Measurements from ENCODE around the gene SNX7. TPM values are rescaled to one million over a fixed set of nuclear protein-coding genes. Genes with fewer than 3 reads are reported as not detected.
A peak's percentile ranks its signal among the peaks of the same experiment; 100 is the strongest.

The SNX7 gene
- total RNA-seq, 1 donor, result 78.9 TPM

- no peak for DNase-seq (ENCODE audit: insufficient read length, low spot score, missing footprints)
- TF ChIP-seq, protein P1, sequence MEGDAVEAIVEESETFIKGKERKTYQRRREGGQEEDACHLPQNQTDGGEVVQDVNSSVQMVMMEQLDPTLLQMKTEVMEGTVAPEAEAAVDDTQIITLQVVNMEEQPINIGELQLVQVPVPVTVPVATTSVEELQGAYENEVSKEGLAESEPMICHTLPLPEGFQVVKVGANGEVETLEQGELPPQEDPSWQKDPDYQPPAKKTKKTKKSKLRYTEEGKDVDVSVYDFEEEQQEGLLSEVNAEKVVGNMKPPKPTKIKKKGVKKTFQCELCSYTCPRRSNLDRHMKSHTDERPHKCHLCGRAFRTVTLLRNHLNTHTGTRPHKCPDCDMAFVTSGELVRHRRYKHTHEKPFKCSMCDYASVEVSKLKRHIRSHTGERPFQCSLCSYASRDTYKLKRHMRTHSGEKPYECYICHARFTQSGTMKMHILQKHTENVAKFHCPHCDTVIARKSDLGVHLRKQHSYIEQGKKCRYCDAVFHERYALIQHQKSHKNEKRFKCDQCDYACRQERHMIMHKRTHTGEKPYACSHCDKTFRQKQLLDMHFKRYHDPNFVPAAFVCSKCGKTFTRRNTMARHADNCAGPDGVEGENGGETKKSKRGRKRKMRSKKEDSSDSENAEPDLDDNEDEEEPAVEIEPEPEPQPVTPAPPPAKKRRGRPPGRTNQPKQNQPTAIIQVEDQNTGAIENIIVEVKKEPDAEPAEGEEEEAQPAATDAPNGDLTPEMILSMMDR (IDR thresholded peaks at IDR 0.05; ENCODE audit: extremely low read depth, low read depth, low read length), result no peak
- peaks cover 3% of the 10 kb centered on the region for H3K4me1 ChIP-seq (ENCODE audit: insufficient read depth, low read length)
- H2AFZ ChIP-seq (ENCODE audit: low read length), result no peak overlapping the region
- H3K9me3 ChIP-seq (ENCODE audit: low read depth, low read length), result no peaks in the 10 kb centered on the region
- H4K20me1 ChIP-seq (ENCODE audit: insufficient read depth, low read length), result no peaks in the 10 kb centered on the region
- no peaks in the 10 kb centered on the region for H3K27me3 ChIP-seq (ENCODE audit: insufficient read depth, low read length)
- H3K4me2 ChIP-seq (ENCODE audit: insufficient read depth, low read length), result no peak overlapping the region
- no peak overlapping the region for H3K4me3 ChIP-seq (ENCODE audit: insufficient read depth, low read length)
- H3K79me2 ChIP-seq (ENCODE audit: insufficient read depth, low read length), result no peaks in the 10 kb centered on the region
- no peaks in the 10 kb centered on the region for H3K36me3 ChIP-seq (ENCODE audit: insufficient read depth, low read length)
- no peak overlapping the region for H3K27ac ChIP-seq (ENCODE audit: low read depth, low read length)
These were observed 130.0 kb downstream of the SNX7 start for GRCh38 chr1:98791498-98791897.

DNA sequence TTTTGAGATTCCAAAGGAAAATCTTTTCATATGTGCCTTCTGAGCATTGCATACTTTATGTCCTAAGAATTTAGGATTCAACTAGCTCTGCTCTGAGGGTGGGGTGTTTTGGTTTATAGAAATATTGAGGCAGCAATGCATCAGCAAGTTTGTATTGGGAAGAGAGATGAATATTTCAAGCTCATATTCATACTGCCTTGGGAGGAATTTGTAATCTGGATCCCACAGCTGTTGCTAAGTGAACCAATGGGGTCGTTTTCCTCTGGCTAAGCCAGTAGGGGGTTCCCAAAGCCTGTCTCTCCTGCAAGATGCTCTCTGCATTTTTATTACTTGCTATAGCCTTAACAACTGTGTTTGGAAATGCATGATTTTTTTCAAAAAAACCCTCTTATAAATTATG is 130.6 kb downstream of the SNX7 start:
- H3K4me1 ChIP-seq (ENCODE audit: insufficient read depth, low read length), result peaks cover 3% of the 10 kb centered on the region

GRCh38 chr1:98793136-98793535 is 131.6 kb downstream of the SNX7 start:
- Histone ChIP-seq H4K20me1 (ENCODE audit: insufficient read depth, low read length) (no peaks in the 10 kb centered on the region), H3K36me3 (ENCODE audit: insufficient read depth, low read length) (no peaks in the 10 kb centered on the region), H3K4me1 (ENCODE audit: insufficient read depth, low read length) (peaks cover 3% of the 10 kb centered on the region), H3K4me2 (ENCODE audit: insufficient read depth, low read length) (no peak overlapping the region), H3K27me3 (ENCODE audit: insufficient read depth, low read length) (no peaks in the 10 kb centered on the region), H3K9me3 (ENCODE audit: low read depth, low read length) (no peaks in the 10 kb centered on the region), H3K4me3 (ENCODE audit: insufficient read depth, low read length) (no peak overlapping the region), H2AFZ (ENCODE audit: low read length) (no peak overlapping the region), H3K27ac (ENCODE audit: low read depth, low read length) (no peak overlapping the region), H3K79me2 (ENCODE audit: insufficient read depth, low read length) (no peaks in the 10 kb centered on the region)
- TF ChIP-seq, protein P1 (IDR thresholded peaks at IDR 0.05; ENCODE audit: extremely low read depth, low read depth, low read length), result no peak
- DNase-seq (ENCODE audit: insufficient read length, low spot score, missing footprints), result no peak

More for the DNA sequence above, 130.6 kb downstream of the SNX7 start:
- Histone ChIP-seq H3K4me3 (ENCODE audit: insufficient read depth, low read length) (no peak overlapping the region), H3K4me2 (ENCODE audit: insufficient read depth, low read length) (no peak overlapping the region), H3K27ac (ENCODE audit: low read depth, low read length) (no peak overlapping the region), H2AFZ (ENCODE audit: low read length) (no peak overlapping the region), H3K27me3 (ENCODE audit: insufficient read depth, low read length) (no peaks in the 10 kb centered on the region), H3K79me2 (ENCODE audit: insufficient read depth, low read length) (no peaks in the 10 kb centered on the region), H3K9me3 (ENCODE audit: low read depth, low read length) (no peaks in the 10 kb centered on the region), H3K36me3 (ENCODE audit: insufficient read depth, low read length) (no peaks in the 10 kb centered on the region), H4K20me1 (ENCODE audit: insufficient read depth, low read length) (no peaks in the 10 kb centered on the region)
- DNase-seq (ENCODE audit: insufficient read length, low spot score, missing footprints), result peak; percentile 78
- TF ChIP-seq, protein P1 (IDR thresholded peaks at IDR 0.05; ENCODE audit: extremely low read depth, low read depth, low read length), result no peak

DNA sequence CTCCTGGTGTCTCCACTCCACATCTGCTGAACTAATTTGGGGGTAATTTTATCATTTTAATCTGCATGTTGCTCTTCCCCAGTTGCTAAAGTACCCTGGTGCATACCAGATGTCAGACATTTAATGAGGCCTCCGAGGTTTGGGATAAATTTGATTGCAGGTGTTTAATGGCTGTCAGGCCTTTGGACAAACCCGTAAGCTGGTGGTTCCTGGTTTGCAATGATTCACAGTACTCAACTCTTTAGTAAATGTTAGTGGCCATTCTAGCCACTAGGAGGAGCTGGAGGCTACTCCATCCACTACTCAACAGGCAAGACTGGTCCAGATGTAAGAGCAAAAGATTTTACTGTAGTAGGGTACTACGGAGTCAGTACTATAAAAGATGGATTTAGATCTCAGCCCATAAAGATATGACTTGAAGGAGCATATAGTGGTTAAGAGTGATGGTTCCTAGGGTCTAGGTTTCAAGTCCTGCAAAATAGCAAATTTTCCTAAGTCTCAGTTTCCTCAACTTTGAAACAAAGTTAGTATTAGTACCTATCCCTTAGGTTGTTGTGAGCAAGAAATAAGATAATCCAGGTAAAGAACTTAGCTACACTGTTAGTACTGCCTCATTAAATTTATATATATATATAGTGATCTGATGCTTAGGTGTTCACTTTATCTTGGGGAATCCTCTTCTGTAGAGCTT is 132.8 kb downstream of the SNX7 start:
- DNase-seq (ENCODE audit: insufficient read length, low spot score, missing footprints), result peak; percentile 46
- TF ChIP-seq, protein P1 (IDR thresholded peaks at IDR 0.05; ENCODE audit: extremely low read depth, low read depth, low read length), result peak; percentile 91
- Histone ChIP-seq H3K79me2 (ENCODE audit: insufficient read depth, low read length) (no peaks in the 10 kb centered on the region), H3K9me3 (ENCODE audit: low read depth, low read length) (no peaks in the 10 kb centered on the region), H3K4me2 (ENCODE audit: insufficient read depth, low read length) (no peak overlapping the region), H3K27ac (ENCODE audit: low read depth, low read length) (no peak overlapping the region), H3K4me1 (ENCODE audit: insufficient read depth, low read length) (peaks cover 3% of the 10 kb centered on the region), H4K20me1 (ENCODE audit: insufficient read depth, low read length) (no peaks in the 10 kb centered on the region), H3K4me3 (ENCODE audit: insufficient read depth, low read length) (no peak overlapping the region), H2AFZ (ENCODE audit: low read length) (no peak overlapping the region), H3K36me3 (ENCODE audit: insufficient read depth, low read length) (no peaks in the 10 kb centered on the region), H3K27me3 (ENCODE audit: insufficient read depth, low read length) (no peaks in the 10 kb centered on the region)
